Fibroblast of the aortic adventitia (primary cell): Measurements from ENCODE around the gene TNXB. TPM values are rescaled to one million over a fixed set of nuclear protein-coding genes. Genes with fewer than 3 reads are reported as not detected.
"Not testable (repeated sequence)": the region's sequence is repeated elsewhere in the genome, so short reads cannot be mapped to it uniquely, and the experiment has no call there.

Source experiments
- DNase-seq: peaks from one replicate; pipeline ENCODE4 v3.0.0-alpha.2; 2010; ENCODE audit warnings: low read depth
- H3K4me3 ChIP-seq: 2 replicates; pipeline ENCODE4 v1.5.1; 2011; ENCODE audit warnings: low read depth, mild to moderate bottlenecking, control low read depth, low read length, moderate library complexity
- CTCF ChIP-seq: IDR thresholded peaks from 2 replicates; pipeline ENCODE4 v1.5.1; 2011; ENCODE audit warnings: mild to moderate bottlenecking, low read length, control low read depth, inconsistent platforms; ENCODE audit not compliant: insufficient read depth
- total RNA-seq: library from RNA; depleted of rRNA; stranded (reverse); fragments of >200 nt; gene quantifications from 2 replicates; pipeline ENCODE4 v1.2.3, GENCODE V29; 2012; ENCODE audit warnings: low replicate concordance

Gene TNXB
- total RNA-seq, 1 donor: 54.0 TPM

GRCh38 chr6:32147401-32148132 lies 38.4 kb upstream of the TNXB start:
- H3K4me3 ChIP-seq: no peak overlapping the region
- DNase-seq: no peak
- no peak for TF ChIP-seq CTCF

- no peak for DNase-seq
- no peak overlapping the region for H3K4me3 ChIP-seq
- TF ChIP-seq CTCF: no peak
These were observed 37.5 kb upstream of the TNXB start for GRCh38 chr6:32146687-32147086.

DNA sequence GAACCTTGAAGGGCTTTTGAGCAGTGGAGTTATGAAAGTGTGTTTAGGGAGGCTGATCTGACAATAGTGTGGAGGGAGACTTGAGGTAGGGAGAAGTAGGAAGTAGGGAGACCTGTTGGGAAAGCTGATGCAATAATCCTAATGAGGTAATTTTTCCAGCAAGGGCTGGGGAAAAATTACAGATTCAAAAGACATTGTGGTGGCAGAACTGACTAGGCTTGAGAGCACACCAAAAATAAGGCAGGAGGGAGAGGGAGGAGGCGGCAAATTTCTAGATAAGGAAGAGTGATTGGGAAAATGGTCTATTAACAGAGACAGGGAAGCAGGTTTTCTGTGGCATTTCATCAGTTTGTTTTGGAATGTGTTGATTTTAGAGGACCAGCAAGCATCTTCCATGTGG lies 37.1 kb upstream of the TNXB start:
- peak; percentile 43 for DNase-seq
- H3K4me3 ChIP-seq: no peak overlapping the region
- no peak for TF ChIP-seq CTCF

- not testable (repeated sequence) for DNase-seq, H3K4me3 ChIP-seq
These were observed 35.1 kb upstream of the TNXB start for GRCh38 chr6:32144238-32144637.

DNA sequence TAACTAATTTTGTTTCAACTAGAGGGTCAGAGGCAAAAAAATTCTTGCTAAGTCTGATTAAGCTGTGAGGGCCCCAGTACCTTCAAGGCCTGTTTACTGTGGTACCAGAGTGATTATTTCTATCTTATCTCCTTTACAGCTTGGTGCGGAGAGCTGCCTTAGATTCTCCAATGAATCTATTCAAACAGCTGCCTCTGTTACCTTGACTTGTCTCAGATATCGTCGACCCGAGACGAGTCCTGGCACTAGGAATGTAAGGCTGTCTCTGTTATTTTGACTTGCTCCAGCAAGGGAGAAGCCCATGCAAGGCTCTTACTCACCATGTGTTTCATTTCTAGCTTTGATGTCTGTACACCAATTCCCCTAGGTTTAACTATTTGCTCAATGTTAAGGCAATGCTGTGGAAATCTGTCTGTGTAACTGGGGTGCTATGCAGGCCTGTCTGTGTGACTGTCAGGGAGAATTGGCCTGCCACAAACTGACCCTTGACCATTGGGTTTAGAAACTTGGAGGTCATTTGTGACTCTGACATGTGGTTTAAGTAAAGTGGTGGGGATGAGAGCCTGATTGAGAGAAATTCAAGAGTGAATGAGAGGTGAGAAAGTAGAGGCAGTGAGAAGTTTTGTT lies 31.4 kb upstream of the TNXB start:
- TF ChIP-seq CTCF: no peak
- no peak overlapping the region for H3K4me3 ChIP-seq
- DNase-seq: no peak

DNA sequence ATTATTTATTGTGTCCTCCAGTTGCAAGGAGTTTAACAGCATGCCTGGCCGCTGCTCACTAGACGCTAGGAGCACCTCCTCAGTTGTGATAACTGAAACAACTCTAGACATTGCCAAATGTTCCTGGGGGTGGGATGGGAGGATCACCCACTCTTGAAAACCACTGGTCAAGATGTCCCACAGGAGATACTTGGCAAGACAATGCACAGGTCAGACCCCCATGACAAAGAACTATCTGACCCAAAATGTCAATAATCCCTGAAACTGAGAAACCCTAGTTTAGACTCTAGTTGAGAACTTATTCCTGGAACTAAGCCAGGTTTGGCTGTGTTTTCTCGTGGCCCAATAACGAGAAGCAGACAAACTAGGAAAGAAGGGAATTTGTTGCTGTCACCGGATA lies 30.5 kb upstream of the TNXB start:
- TF ChIP-seq CTCF: no peak
- no peak overlapping the region for H3K4me3 ChIP-seq
- DNase-seq: no peak

GRCh38 chr6:32137454-32137853 lies 28.3 kb upstream of the TNXB start:
- no peak for DNase-seq
- no peak for TF ChIP-seq CTCF
- H3K4me3 ChIP-seq: no peak overlapping the region
